HL-60 (cell line): ENCODE data around the gene TJP1.

ENCODE experiments used
- DNase-seq, 2 experiments: peaks; one replicate each; pipeline ENCODE4 v3.0.0-alpha.2; 2010 to 2020; ENCODE audit warnings: low read depth in 1 of 2, low spot score in 1 of 2
- H3K27ac ChIP-seq: fragments of 250-450 bp; sonication (Bioruptor Pico); replicated peaks from 2 replicates; pipeline ENCODE4 v1.5.1; 2020; ENCODE audit warnings: mild to moderate bottlenecking, moderate library complexity
- H3K27me3 ChIP-seq: fragments of 250-450 bp; sonication (Bioruptor Pico); 2 replicates; pipeline ENCODE4 v1.5.1; 2021; ENCODE audit warnings: mild to moderate bottlenecking, moderate library complexity; ENCODE audit not compliant: insufficient read depth, poor library complexity, severe bottlenecking
- H3K4me3 ChIP-seq: replicated peaks from 2 replicates; pipeline ENCODE4 v1.5.1; 2011; ENCODE audit warnings: mild to moderate bottlenecking, control low read depth, low read length; ENCODE audit not compliant: insufficient read depth
- CTCF ChIP-seq: IDR thresholded peaks from one replicate; pipeline ENCODE4 v1.5.1; 2011; ENCODE audit warnings: low read length, control low read depth, inconsistent platforms; ENCODE audit not compliant: insufficient read depth
- GABPA ChIP-seq: IDR thresholded peaks from 2 replicates; pipeline ENCODE4 v1.6.1; 2012; ENCODE audit warnings: low read depth
- POLR2AphosphoS5 ChIP-seq: IDR thresholded peaks from 2 replicates; pipeline ENCODE4 v1.6.1; 2012; ENCODE audit warnings: low read depth
- REST ChIP-seq: IDR thresholded peaks from 2 replicates; pipeline ENCODE4 v1.6.1; 2012; ENCODE audit warnings: low read depth; ENCODE audit not compliant: insufficient replicate concordance
- SPI1 ChIP-seq: IDR thresholded peaks from 2 replicates; pipeline ENCODE4 v1.6.1; 2012; ENCODE audit warnings: low read depth, mild to moderate bottlenecking, borderline replicate concordance

The TJP1 gene

GRCh38 chr15:29774900-29775299 lies 47.4 kb downstream of the TJP1 start:
- no peaks in the 10 kb centered on the region for H3K27me3 ChIP-seq
- TF ChIP-seq POLR2AphosphoS5 = no peak
- TF ChIP-seq CTCF = no peak
- TF ChIP-seq SPI1 = no peak
- no peak for TF ChIP-seq REST
- no peak for TF ChIP-seq GABPA
- H3K27ac ChIP-seq = no peak overlapping the region
- no peak overlapping the region for H3K4me3 ChIP-seq
- no peak for DNase-seq

GRCh38 chr15:29773816-29774215 lies 48.5 kb downstream of the TJP1 start:
- no peak for DNase-seq
- TF ChIP-seq GABPA = no peak
- no peak for TF ChIP-seq POLR2AphosphoS5
- TF ChIP-seq CTCF = no peak
- TF ChIP-seq SPI1 = no peak
- H3K4me3 ChIP-seq = no peak overlapping the region
- H3K27ac ChIP-seq = no peak overlapping the region
- no peaks in the 10 kb centered on the region for H3K27me3 ChIP-seq

- no peak overlapping the region for H3K27ac ChIP-seq
- no peak overlapping the region for H3K4me3 ChIP-seq
- no peak for TF ChIP-seq REST
- no peak for TF ChIP-seq POLR2AphosphoS5
- TF ChIP-seq CTCF = no peak
- no peak for TF ChIP-seq SPI1
- no peak for TF ChIP-seq GABPA
- DNase-seq = no peak
- no peaks in the 10 kb centered on the region for H3K27me3 ChIP-seq
These were observed 49.3 kb downstream of the TJP1 start for GRCh38 chr15:29773000-29773399.

- no peak for TF ChIP-seq CTCF
- TF ChIP-seq POLR2AphosphoS5 = no peak
- TF ChIP-seq SPI1 = no peak
- TF ChIP-seq GABPA = no peak
- TF ChIP-seq REST = no peak
- H3K4me3 ChIP-seq = no peak overlapping the region
- no peaks in the 10 kb centered on the region for H3K27me3 ChIP-seq
- H3K27ac ChIP-seq = no peak overlapping the region
- no peak for DNase-seq
These were observed 51.5 kb downstream of the TJP1 start for GRCh38 chr15:29770796-29771195.
